ENCODE data around the gene TAF3.

TAF3 gene

GRCh38 chr10:7968510-7969112, 150.3 kb downstream of the TAF3 start:
- Histone ChIP-seq H3K27me3 (ENCODE audit: low read length) (no peaks in the 10 kb centered on the region), H3K36me3 (ENCODE audit: low read length) (no peaks in the 10 kb centered on the region), H3K9ac (ENCODE audit: low read length) (no peak overlapping the region), H3K4me3 (ENCODE audit: insufficient read depth, low read length, poor library complexity, severe bottlenecking) (no peak overlapping the region), H3K9me2 (replicated peaks; ENCODE audit: insufficient read depth, low read length) (no peaks in the 10 kb centered on the region), H3F3A (ENCODE audit: insufficient read depth) (no peaks in the 10 kb centered on the region), H2AFZ (ENCODE audit: low read depth, low read length, severe bottlenecking) (no peak overlapping the region), H3K4me2 (ENCODE audit: low read depth, low read length, poor library complexity, severe bottlenecking) (no peak overlapping the region), H3K9me3 (ENCODE audit: insufficient read depth, low read length) (no peaks in the 10 kb centered on the region), H3K27ac (ENCODE audit: low read depth, low read length) (no peak overlapping the region), H4K20me1 (ENCODE audit: low read depth, low read length) (no peaks in the 10 kb centered on the region), H3K79me2 (ENCODE audit: insufficient read depth, low read length) (no peaks in the 10 kb centered on the region)
- TF ChIP-seq EZH2phosphoT487 (conservative IDR thresholded peaks at IDR 0.05; ENCODE audit: low read length) (no peak), CTCF (IDR thresholded peaks at IDR 0.05; ENCODE audit: insufficient read depth, low read length, poor library complexity, severe bottlenecking) (no peak)

DNA sequence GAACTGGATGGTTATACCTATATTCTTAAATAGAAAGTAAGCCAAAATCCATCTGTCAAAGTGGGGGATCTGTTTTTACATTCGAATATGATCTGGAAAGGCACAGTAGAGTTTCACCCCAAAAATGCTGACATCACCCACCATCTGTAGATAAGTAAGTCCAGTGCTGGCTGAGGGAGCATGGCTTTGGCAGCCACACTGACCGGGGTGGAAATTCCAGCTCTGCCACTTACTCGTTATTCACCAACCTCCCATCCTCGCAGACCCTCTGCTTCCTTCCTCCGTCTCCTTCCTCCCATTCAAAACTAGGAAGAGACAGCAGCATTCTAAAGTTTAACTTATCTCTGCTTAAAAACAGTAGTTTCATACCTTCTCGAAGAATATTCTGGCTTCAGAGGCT, 151.3 kb downstream of the TAF3 start:
- no peaks in the 10 kb centered on the region for H3K9me2 ChIP-seq (replicated peaks; ENCODE audit: insufficient read depth, low read length)
- H3K9ac ChIP-seq (ENCODE audit: low read length) = no peak overlapping the region
- no peak overlapping the region for H3K4me2 ChIP-seq (ENCODE audit: low read depth, low read length, poor library complexity, severe bottlenecking)
- no peaks in the 10 kb centered on the region for H3K27me3 ChIP-seq (ENCODE audit: low read length)
- no peaks in the 10 kb centered on the region for H3K79me2 ChIP-seq (ENCODE audit: insufficient read depth, low read length)
- H2AFZ ChIP-seq (ENCODE audit: low read depth, low read length, severe bottlenecking) = no peak overlapping the region
- H3K4me3 ChIP-seq (ENCODE audit: insufficient read depth, low read length, poor library complexity, severe bottlenecking) = no peak overlapping the region
- H3F3A ChIP-seq (ENCODE audit: insufficient read depth) = no peaks in the 10 kb centered on the region
- no peaks in the 10 kb centered on the region for H3K36me3 ChIP-seq (ENCODE audit: low read length)
- TF ChIP-seq EZH2phosphoT487 (conservative IDR thresholded peaks at IDR 0.05; ENCODE audit: low read length) (no peak), CTCF (IDR thresholded peaks at IDR 0.05; ENCODE audit: insufficient read depth, low read length, poor library complexity, severe bottlenecking) (no peak)
- no peaks in the 10 kb centered on the region for H3K9me3 ChIP-seq (ENCODE audit: insufficient read depth, low read length)
- no peak overlapping the region for H3K27ac ChIP-seq (ENCODE audit: low read depth, low read length)
- no peaks in the 10 kb centered on the region for H4K20me1 ChIP-seq (ENCODE audit: low read depth, low read length)

DNA sequence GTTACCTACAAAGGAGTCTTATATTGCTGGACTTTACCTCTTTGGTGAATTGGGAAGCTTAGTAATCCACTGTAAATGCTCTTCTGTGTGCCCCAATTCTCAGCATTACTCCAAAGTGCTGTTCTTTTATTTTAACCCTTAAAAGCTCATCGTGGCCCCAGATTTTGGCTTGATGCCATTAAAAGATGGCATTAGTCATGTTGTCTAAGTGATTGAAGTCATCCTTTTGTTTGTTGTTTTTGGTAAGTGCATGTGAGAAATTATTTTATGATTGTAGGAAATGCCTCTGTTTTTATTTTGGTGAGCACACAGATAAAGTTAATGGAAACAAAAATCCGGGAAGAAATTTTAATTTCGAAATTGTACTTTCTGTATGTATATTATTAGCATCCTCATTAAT, 153.6 kb downstream of the TAF3 start:
- H3K36me3 ChIP-seq (ENCODE audit: low read length) = no peaks in the 10 kb centered on the region
- no peaks in the 10 kb centered on the region for H4K20me1 ChIP-seq (ENCODE audit: low read depth, low read length)
- no peak overlapping the region for H3K4me3 ChIP-seq (ENCODE audit: insufficient read depth, low read length, poor library complexity, severe bottlenecking)
- no peaks in the 10 kb centered on the region for H3F3A ChIP-seq (ENCODE audit: insufficient read depth)
- H3K9me2 ChIP-seq (replicated peaks; ENCODE audit: insufficient read depth, low read length) = no peaks in the 10 kb centered on the region
- H3K9me3 ChIP-seq (ENCODE audit: insufficient read depth, low read length) = no peaks in the 10 kb centered on the region
- H3K79me2 ChIP-seq (ENCODE audit: insufficient read depth, low read length) = no peaks in the 10 kb centered on the region
- H3K27me3 ChIP-seq (ENCODE audit: low read length) = no peaks in the 10 kb centered on the region
- no peak overlapping the region for H3K27ac ChIP-seq (ENCODE audit: low read depth, low read length)
- TF ChIP-seq EZH2phosphoT487 (conservative IDR thresholded peaks at IDR 0.05; ENCODE audit: low read length) (no peak), CTCF (IDR thresholded peaks at IDR 0.05; ENCODE audit: insufficient read depth, low read length, poor library complexity, severe bottlenecking) (no peak)
- no peak overlapping the region for H2AFZ ChIP-seq (ENCODE audit: low read depth, low read length, severe bottlenecking)
- H3K4me2 ChIP-seq (ENCODE audit: low read depth, low read length, poor library complexity, severe bottlenecking) = no peak overlapping the region
- no peak overlapping the region for H3K9ac ChIP-seq (ENCODE audit: low read length)

All from SU-DHL-6 (cell line).